HPDE6-E6E7 (cell line): ENCODE measurements around the gene NEK8.
"Not testable (repeated sequence)": the region's sequence is repeated elsewhere in the genome, so short reads cannot be mapped to it uniquely, and the experiment has no call there.

Experiments
- DNase-seq: peaks from one replicate; pipeline ENCODE4 v3.0.0; 2011; ENCODE audit warnings: missing footprints; ENCODE audit errors: extremely low spot score

NEK8 gene

GRCh38 chr17:28710861-28711722, 17.5 kb upstream of the NEK8 start:
- peak; percentile 84 for DNase-seq

- DNase-seq = no peak
Observed at GRCh38 chr17:28711723-28712031, 16.9 kb upstream of the NEK8 start, which contains the start of gene PROCA1. TSS of gene PROCA1 (minus strand) at chr17:28711888. CDS start at chr17:28711660, 228 bp downstream.

- no peak for DNase-seq
Observed at GRCh38 chr17:28712032-28712704, 16.4 kb upstream of the NEK8 start.

GRCh38 chr17:28712705-28713415, 15.7 kb upstream of the NEK8 start:
- DNase-seq = no peak

GRCh38 chr17:28714281-28714680, 14.3 kb upstream of the NEK8 start:
- DNase-seq = no peak

GRCh38 chr17:28715217-28715616, 13.4 kb upstream of the NEK8 start:
- DNase-seq = no peak

- no peak for DNase-seq
Observed at GRCh38 chr17:28716740-28717577, 11.6 kb upstream of the NEK8 start.

- peak; percentile 51 for DNase-seq
Observed at GRCh38 chr17:28717578-28718332, 10.8 kb upstream of the NEK8 start, which contains the start of gene RAB34. TSS of gene RAB34 (minus strand) at chr17:28717868. CDS start at chr17:28717266, 602 bp downstream.

- no peak for DNase-seq
Observed at GRCh38 chr17:28718333-28719020, 10.1 kb upstream of the NEK8 start.

GRCh38 chr17:28719021-28719433, 9.6 kb upstream of the NEK8 start:
- DNase-seq = no peak

- DNase-seq = no peak
Observed at GRCh38 chr17:28720247-28720996, 8.2 kb upstream of the NEK8 start.

- DNase-seq = not testable (repeated sequence)
Observed at GRCh38 chr17:28720997-28721329, 7.6 kb upstream of the NEK8 start.

- no peak for DNase-seq
Observed at GRCh38 chr17:28722417-28723158, 6.0 kb upstream of the NEK8 start.

- DNase-seq = no peak
Observed at GRCh38 chr17:28723159-28723835, 5.3 kb upstream of the NEK8 start.

- not testable (repeated sequence) for DNase-seq
Observed at GRCh38 chr17:28723836-28724499, 4.6 kb upstream of the NEK8 start.

- no peak for DNase-seq
Observed at GRCh38 chr17:28724500-28725165, 4.0 kb upstream of the NEK8 start.

GRCh38 chr17:28725166-28725659, 3.4 kb upstream of the NEK8 start:
- DNase-seq = no peak
